ENCODE measurements around the gene CDKAL1. TPM values are rescaled to one million over a fixed set of nuclear protein-coding genes. Genes with fewer than 3 reads are reported as not detected.
"Not testable (repeated sequence)": the region's sequence is repeated elsewhere in the genome, so short reads cannot be mapped to it uniquely, and the experiment has no call there.

The CDKAL1 gene
- 10 to 100 TPM in 10 of 12 donors, 1 to 10 TPM in 1, not detected in 1; 10.0 to 17.3 (median 14.8) TPM for polyA plus RNA-seq (ENCODE audit: insufficient read length in 12 of 12)
- long read RNA-seq, donor 1, result 0 reads
- long read RNA-seq, donor 2, partial matches to known transcripts, result 0 of 4 reads
- long read RNA-seq, donor 2, other reads (novel, unspliced or antisense), result 0 of 4 reads
- long read RNA-seq, donor 3, partial matches to known transcripts, result 0 of 4 reads
- long read RNA-seq, donor 3, other reads (novel, unspliced or antisense), result 0 of 4 reads
- long read RNA-seq, donor 4, partial matches to known transcripts, result 0 of 2 reads
- long read RNA-seq, donor 4, other reads (novel, unspliced or antisense), result 0 of 2 reads
- long read RNA-seq, donor 5, partial matches to known transcripts, result 26 of 27 reads
- long read RNA-seq, donor 5, other reads (novel, unspliced or antisense), result 0 of 27 reads
- long read RNA-seq, donor 6, partial matches to known transcripts, result 0 of 1 reads
- long read RNA-seq, donor 6, other reads (novel, unspliced or antisense), result 0 of 1 reads
- long read RNA-seq, donor 7, partial matches to known transcripts, result 0 of 1 reads
- long read RNA-seq, donor 7, other reads (novel, unspliced or antisense), result 0 of 1 reads
- long read RNA-seq, donor 8, partial matches to known transcripts, result 0 of 4 reads
- long read RNA-seq, donor 8, other reads (novel, unspliced or antisense), result 0 of 4 reads
- long read RNA-seq, donor 9, result 0 reads
- long read RNA-seq, donor 10, partial matches to known transcripts, result 0 of 2 reads
- long read RNA-seq, donor 10, other reads (novel, unspliced or antisense), result 0 of 2 reads
- long read RNA-seq, donor 11, partial matches to known transcripts, result 0 of 3 reads
- long read RNA-seq, donor 11, other reads (novel, unspliced or antisense), result 0 of 3 reads

GRCh38 chr6:20534295-20535262 is at the start of gene CDKAL1:
CDKAL1 (plus strand) TSS chr6:20534457; CDS start chr6:20546351, 11,894 bp downstream.
- DNase-seq, result peak; percentile 95

- no peak for DNase-seq
Measured at GRCh38 chr6:20486641-20487040, 47.6 kb upstream of the CDKAL1 start.

GRCh38 chr6:20487669-20488375 is 46.4 kb upstream of the CDKAL1 start:
- no peak for DNase-seq

- DNase-seq, result no peak
Measured at GRCh38 chr6:20490591-20490990, 43.7 kb upstream of the CDKAL1 start.

GRCh38 chr6:20492099-20492498 is 42.2 kb upstream of the CDKAL1 start:
- no peak for DNase-seq

GRCh38 chr6:20497216-20498040 is 36.8 kb upstream of the CDKAL1 start:
- DNase-seq, result no peak

GRCh38 chr6:20498041-20498385 is 36.2 kb upstream of the CDKAL1 start:
- no peak for DNase-seq

- no peak for DNase-seq
Measured at GRCh38 chr6:20509212-20509611, 25.0 kb upstream of the CDKAL1 start.

- DNase-seq, result no peak
Measured at GRCh38 chr6:20511852-20512251, 22.4 kb upstream of the CDKAL1 start.

- DNase-seq, result not testable (repeated sequence)
Measured at GRCh38 chr6:20525208-20525607, 9.0 kb upstream of the CDKAL1 start.

GRCh38 chr6:20529086-20529448 is 5.2 kb upstream of the CDKAL1 start:
- DNase-seq, result peak; percentile 23

GRCh38 chr6:20532881-20533280 is 1.4 kb upstream of the CDKAL1 start:
- DNase-seq, result no peak

- no peak for DNase-seq
Measured at GRCh38 chr6:20533746-20534294, 437 bp upstream of the CDKAL1 start.

- no peak for DNase-seq
Measured at GRCh38 chr6:20538131-20538662, 3.9 kb downstream of the CDKAL1 start.

GRCh38 chr6:20538907-20539306 is 4.7 kb downstream of the CDKAL1 start:
- DNase-seq, result no peak

GRCh38 chr6:20539387-20539786 is 5.1 kb downstream of the CDKAL1 start:
- no peak for DNase-seq

- no peak for DNase-seq
Measured at GRCh38 chr6:20540683-20541082, 6.4 kb downstream of the CDKAL1 start.

GRCh38 chr6:20541382-20541781 is 7.1 kb downstream of the CDKAL1 start:
- no peak for DNase-seq

GRCh38 chr6:20542927-20543602 is 8.8 kb downstream of the CDKAL1 start:
- DNase-seq, result no peak
